ENCODE data around the gene SORCS3. TPM values are rescaled to one million over a fixed set of nuclear protein-coding genes. Genes with fewer than 3 reads are reported as not detected.

The SORCS3 gene
- total RNA-seq, 1 experiment from 2014 or later: not detected

- Histone ChIP-seq H3K27ac (ENCODE audit: low read length) (no peak overlapping the region), H3K36me3 (ENCODE audit: control insufficient read depth, insufficient read depth, low read length) (no peaks in the 10 kb centered on the region), H3K4me3 (ENCODE audit: low read depth in 2 of 2, low read length in 2 of 2) (no peak overlapping the region), H3K27me3 (ENCODE audit: control insufficient read depth, insufficient read depth, low read length) (no peaks in the 10 kb centered on the region), H3K9me3 (ENCODE audit: control insufficient read depth, insufficient read depth, low read depth, low read length) (no peaks in the 10 kb centered on the region), H3K4me1 (ENCODE audit: control insufficient read depth, insufficient read depth, low read length) (no peaks in the 10 kb centered on the region)
- POLR2A ChIA-PET: no interaction called here
- no TSS peak for BruUV-seq (replicated peaks)
- CTCF ChIA-PET: no interaction called here
- intact Hi-C loops (cut with micrococcal nuclease; ENCODE audit: unreplicated experiment) (loop anchor here (10.0 kb wide), 1 partner anchor 329 kb away; no protein-coding TSS in a partner anchor), in situ Hi-C loops (cut with HindIII; ENCODE audit: low pct_unique_long_range_greater_than_20kb, low sequenced_read_pairs) (no loop called here)
- no peak for TF ChIP-seq REST (IDR thresholded peaks at IDR 0.05; ENCODE audit: insufficient read depth in 1 of 2, low read depth in 2 of 2, low read length in 1 of 2)
- TF ChIP-seq SIN3A (IDR thresholded peaks at IDR 0.05; ENCODE audit: borderline replicate concordance, insufficient read depth, low read depth, low read length): no peak
- TF ChIP-seq POLR2AphosphoS5 (IDR thresholded peaks at IDR 0.05; ENCODE audit: low read depth, low read length): no peak
- TF ChIP-seq CTCF (IDR thresholded peaks at IDR 0.05): no peak
- TF ChIP-seq TCF7L2 (IDR thresholded peaks at IDR 0.05; ENCODE audit: low read depth, low read length): no peak
- ATAC-seq (no peak), DNase-seq (ENCODE audit: low read depth, low spot score) (no peak)
These were observed 272.3 kb downstream of the SORCS3 start for GRCh38 chr10:104913390-104913789.

GRCh38 chr10:104920476-104920875 is 279.4 kb downstream of the SORCS3 start:
- intact Hi-C loops (cut with micrococcal nuclease; ENCODE audit: unreplicated experiment) (no loop called here), in situ Hi-C loops (cut with HindIII; ENCODE audit: low pct_unique_long_range_greater_than_20kb, low sequenced_read_pairs) (no loop called here)
- Histone ChIP-seq H3K9me3 (ENCODE audit: control insufficient read depth, insufficient read depth, low read depth, low read length) (no peaks in the 10 kb centered on the region), H3K27me3 (ENCODE audit: control insufficient read depth, insufficient read depth, low read length) (no peaks in the 10 kb centered on the region), H3K4me1 (ENCODE audit: control insufficient read depth, insufficient read depth, low read length) (no peaks in the 10 kb centered on the region), H3K4me3 (ENCODE audit: low read depth in 2 of 2, low read length in 2 of 2) (no peak overlapping the region), H3K36me3 (ENCODE audit: control insufficient read depth, insufficient read depth, low read length) (no peaks in the 10 kb centered on the region), H3K27ac (ENCODE audit: low read length) (no peak overlapping the region)
- no TSS peak for BruUV-seq (replicated peaks)
- DNase-seq (ENCODE audit: low read depth, low spot score) (no peak), ATAC-seq (no peak)
- TF ChIP-seq TCF7L2 (IDR thresholded peaks at IDR 0.05; ENCODE audit: low read depth, low read length) (no peak), POLR2AphosphoS5 (IDR thresholded peaks at IDR 0.05; ENCODE audit: low read depth, low read length) (no peak), REST (IDR thresholded peaks at IDR 0.05; ENCODE audit: insufficient read depth in 1 of 2, low read depth in 2 of 2, low read length in 1 of 2) (no peak)
- POLR2A ChIA-PET: no interaction called here
- CTCF ChIA-PET: no interaction called here
